Glutamatergic neuron (in vitro differentiated cells): ENCODE results near the gene LRP8. TPM values are rescaled to one million over a fixed set of nuclear protein-coding genes. Genes with fewer than 3 reads are reported as not detected.
A peak's percentile ranks its signal among the peaks of the same experiment; 100 is the strongest.

Experiments used
- DNase-seq: peaks from one replicate; pipeline ENCODE4 v3.0.0; 2022
- H3K27ac Mint-ChIP-seq: one replicate; pipeline ENCODE4 v1.8.0; 2020; ENCODE audit warnings: mild to moderate bottlenecking, mixed read lengths, inconsistent platforms; ENCODE audit not compliant: unreplicated experiment
- H3K27me3 Mint-ChIP-seq: one replicate; pipeline ENCODE4 v1.8.0; 2020; ENCODE audit warnings: mild to moderate bottlenecking, moderate library complexity, mixed read lengths, inconsistent platforms; ENCODE audit not compliant: unreplicated experiment
- H3K36me3 Mint-ChIP-seq: one replicate; pipeline ENCODE4 v1.8.0; 2020; ENCODE audit warnings: mild to moderate bottlenecking, mixed read lengths, inconsistent platforms; ENCODE audit not compliant: unreplicated experiment
- H3K4me1 Mint-ChIP-seq: one replicate; pipeline ENCODE4 v1.8.0; 2020; ENCODE audit warnings: mild to moderate bottlenecking, low read depth, mixed read lengths, inconsistent platforms; ENCODE audit not compliant: unreplicated experiment
- H3K4me3 Mint-ChIP-seq: one replicate; pipeline ENCODE4 v1.8.0; 2020; ENCODE audit warnings: mild to moderate bottlenecking, mixed read lengths, inconsistent platforms; ENCODE audit not compliant: unreplicated experiment
- H3K9me3 Mint-ChIP-seq: one replicate; pipeline ENCODE4 v1.8.0; 2020; ENCODE audit warnings: mild to moderate bottlenecking, moderate library complexity, mixed read lengths, inconsistent platforms; ENCODE audit not compliant: unreplicated experiment
- CTCF ChIP-seq: fragments of 200-600 bp; sonication (generic); IDR thresholded peaks from one replicate; pipeline ENCODE4 v1.5.0; 2021; ENCODE audit not compliant: partially characterized antibody, unreplicated experiment
- total RNA-seq: library from RNA; stranded (reverse); fragmentation: NEBNext Ultra II Directional; extraction: Animal tissue kit (Norgen Biotek cat#: 25700); gene quantifications from one replicate; pipeline ENCODE4 v1.2.1, GENCODE V29; 2021; ENCODE audit not compliant: unreplicated experiment

The LRP8 gene
- total RNA-seq, 1 donor from 2014 or later: 57.9 TPM

GRCh38 chr1:53316424-53316765, 11.5 kb downstream of the LRP8 start:
- H3K27me3 Mint-ChIP-seq: peaks cover 8% of the 10 kb centered on the region
- peaks cover 55% of the 10 kb centered on the region for H3K4me1 Mint-ChIP-seq
- DNase-seq: no peak
- H3K27ac Mint-ChIP-seq: peak overlapping the region; percentile 75
- H3K36me3 Mint-ChIP-seq: no peaks in the 10 kb centered on the region
- H3K4me3 Mint-ChIP-seq: peak overlapping the region; percentile 38
- H3K9me3 Mint-ChIP-seq: peaks cover 7% of the 10 kb centered on the region
- no peak for TF ChIP-seq CTCF

DNA sequence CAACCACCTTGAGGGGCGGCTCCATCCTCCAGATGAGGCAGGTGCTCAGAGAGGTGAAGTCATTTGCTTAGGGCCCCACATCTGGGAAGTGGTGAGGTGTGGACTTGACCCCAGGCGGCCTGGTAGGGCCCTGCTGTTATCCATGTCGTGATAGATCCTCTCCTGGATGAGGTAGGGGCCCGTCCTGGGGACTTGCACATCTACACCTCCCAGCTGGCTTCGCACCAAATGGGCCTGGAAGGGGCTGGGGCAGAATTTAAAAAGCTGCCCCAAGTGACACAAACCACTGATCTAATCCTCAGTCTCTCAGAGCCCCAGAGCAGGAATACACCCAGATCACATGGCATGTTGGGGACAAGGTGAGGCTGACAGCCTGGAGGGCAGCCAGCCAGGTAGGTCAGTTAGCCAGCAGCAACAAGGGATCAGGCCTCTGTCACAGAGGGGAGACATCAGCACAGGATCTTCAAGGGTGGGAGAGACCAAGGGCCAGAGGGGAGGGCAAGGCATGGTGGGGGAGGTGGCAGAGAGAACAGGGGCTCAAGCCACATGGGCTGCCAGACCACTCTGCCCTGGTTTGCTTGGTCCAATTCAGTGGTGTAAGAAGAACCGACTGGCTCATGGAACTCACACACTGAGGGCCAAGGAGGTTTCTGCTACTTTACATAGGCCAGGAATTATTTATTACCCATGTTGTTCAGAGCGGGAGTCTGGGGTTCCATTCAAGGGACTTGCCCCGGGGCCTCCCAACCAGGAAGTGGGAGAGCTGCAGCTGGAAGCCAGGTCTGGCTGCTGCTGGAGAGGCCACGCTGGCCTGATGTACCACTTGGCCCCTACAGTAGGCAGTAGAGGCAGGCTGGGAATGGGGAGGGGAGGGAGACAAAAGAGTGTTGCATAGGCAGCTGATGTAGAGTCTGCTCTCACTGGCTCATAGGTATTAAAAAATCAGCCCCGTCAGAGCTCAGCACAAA, 12.1 kb downstream of the LRP8 start:
- Mint-ChIP-seq H3K36me3 (no peaks in the 10 kb centered on the region), H3K27ac (no peak overlapping the region), H3K27me3 (peaks cover 6% of the 10 kb centered on the region), H3K4me3 (no peak overlapping the region), H3K4me1 (peaks cover 50% of the 10 kb centered on the region), H3K9me3 (peaks cover 5% of the 10 kb centered on the region)
- peak; percentile 6 for DNase-seq
- TF ChIP-seq CTCF: no peak

DNA sequence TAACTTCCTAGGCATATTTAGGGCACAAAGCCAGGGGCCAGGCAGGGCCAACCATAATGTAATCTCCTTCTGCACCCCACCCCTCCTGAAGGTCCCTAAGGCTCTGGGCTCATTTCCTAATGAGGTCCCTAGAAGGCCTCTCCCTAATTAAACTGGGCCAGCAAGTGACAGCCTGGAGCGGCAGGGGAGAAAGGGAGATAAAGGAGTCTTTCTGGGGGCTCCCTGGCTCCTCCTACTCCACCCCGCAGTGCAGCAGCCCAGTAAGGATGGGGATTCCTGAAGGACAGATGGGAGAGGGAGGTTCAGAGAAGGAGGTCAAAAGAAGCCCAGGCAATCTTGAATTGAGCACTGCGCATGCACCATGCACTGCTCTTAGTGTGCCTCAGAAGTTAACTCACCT, 12.8 kb downstream of the LRP8 start:
- TF ChIP-seq CTCF: no peak
- Mint-ChIP-seq H3K36me3 (no peaks in the 10 kb centered on the region), H3K9me3 (peaks cover 3% of the 10 kb centered on the region), H3K27me3 (peaks cover 8% of the 10 kb centered on the region), H3K27ac (no peak overlapping the region), H3K4me3 (no peak overlapping the region), H3K4me1 (peaks cover 51% of the 10 kb centered on the region)
- no peak for DNase-seq

DNA sequence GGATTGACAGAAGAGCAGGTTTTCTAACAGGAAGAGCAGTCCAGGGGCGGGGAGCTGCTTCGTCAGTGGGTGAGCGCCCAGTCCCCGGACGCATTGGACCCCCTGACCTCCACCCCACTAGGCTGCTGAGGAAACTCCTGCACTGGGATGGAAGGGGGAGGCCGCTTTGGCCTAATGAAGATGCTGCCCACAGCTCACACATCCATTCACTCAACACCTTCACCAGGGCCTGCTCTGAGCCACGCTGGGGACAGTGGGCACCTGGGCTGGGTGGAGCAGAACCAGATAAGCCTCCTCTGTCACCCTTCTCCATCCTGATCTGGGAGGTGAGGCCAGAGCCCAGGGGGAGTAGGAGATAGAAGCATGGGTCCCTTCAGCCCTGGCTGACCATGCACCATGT, 13.3 kb downstream of the LRP8 start:
- no peak overlapping the region for H3K27ac Mint-ChIP-seq
- H3K27me3 Mint-ChIP-seq: peaks cover 8% of the 10 kb centered on the region
- no peak for TF ChIP-seq CTCF
- H3K4me1 Mint-ChIP-seq: peaks cover 50% of the 10 kb centered on the region
- peaks cover 3% of the 10 kb centered on the region for H3K9me3 Mint-ChIP-seq
- H3K36me3 Mint-ChIP-seq: no peaks in the 10 kb centered on the region
- no peak for DNase-seq
- no peak overlapping the region for H3K4me3 Mint-ChIP-seq

DNA sequence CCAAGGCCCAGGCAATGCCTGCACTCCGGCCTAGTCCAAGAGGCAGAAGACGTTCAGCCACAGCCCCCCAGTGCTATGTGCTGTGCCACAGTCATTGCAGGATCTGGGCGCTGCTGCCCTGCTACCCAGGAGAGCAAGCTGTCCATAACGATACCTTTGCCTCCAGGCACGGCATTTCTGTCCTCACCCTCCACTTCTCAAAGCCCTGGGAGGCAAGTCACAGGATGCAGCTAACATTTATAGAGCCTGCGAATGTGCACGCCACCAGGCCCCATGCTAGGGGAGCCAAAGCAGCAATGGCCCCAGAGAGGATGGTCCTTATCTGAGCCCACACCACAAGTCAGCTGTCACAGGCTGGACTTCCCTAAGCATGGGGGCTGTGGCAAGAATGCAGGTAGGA, 13.8 kb downstream of the LRP8 start:
- DNase-seq: no peak
- H3K4me3 Mint-ChIP-seq: no peak overlapping the region
- H3K36me3 Mint-ChIP-seq: no peaks in the 10 kb centered on the region
- TF ChIP-seq CTCF: no peak
- peaks cover 45% of the 10 kb centered on the region for H3K4me1 Mint-ChIP-seq
- no peak overlapping the region for H3K27ac Mint-ChIP-seq
- peaks cover 10% of the 10 kb centered on the region for H3K27me3 Mint-ChIP-seq
- peaks cover 3% of the 10 kb centered on the region for H3K9me3 Mint-ChIP-seq
